Stimulated activated CD8-positive, alpha-beta memory T cell treated with anti-CD3 and anti-CD28 coated beads, Interleukin-2, amount 100 ng/mL, for 48 hours (primary cell): ENCODE data around the gene S1PR3.

Experiments used
- DNase-seq, 2 donors: peaks; one replicate each; pipeline ENCODE4 v3.0.0-alpha.2; 2020; ENCODE audit warnings: low read depth in 2 of 2

The S1PR3 gene

GRCh38 chr9:89037346-89037745, 46.1 kb downstream of the S1PR3 start:
- no peak for DNase-seq

GRCh38 chr9:89037891-89038290, 46.6 kb downstream of the S1PR3 start:
- DNase-seq = no peak

DNA sequence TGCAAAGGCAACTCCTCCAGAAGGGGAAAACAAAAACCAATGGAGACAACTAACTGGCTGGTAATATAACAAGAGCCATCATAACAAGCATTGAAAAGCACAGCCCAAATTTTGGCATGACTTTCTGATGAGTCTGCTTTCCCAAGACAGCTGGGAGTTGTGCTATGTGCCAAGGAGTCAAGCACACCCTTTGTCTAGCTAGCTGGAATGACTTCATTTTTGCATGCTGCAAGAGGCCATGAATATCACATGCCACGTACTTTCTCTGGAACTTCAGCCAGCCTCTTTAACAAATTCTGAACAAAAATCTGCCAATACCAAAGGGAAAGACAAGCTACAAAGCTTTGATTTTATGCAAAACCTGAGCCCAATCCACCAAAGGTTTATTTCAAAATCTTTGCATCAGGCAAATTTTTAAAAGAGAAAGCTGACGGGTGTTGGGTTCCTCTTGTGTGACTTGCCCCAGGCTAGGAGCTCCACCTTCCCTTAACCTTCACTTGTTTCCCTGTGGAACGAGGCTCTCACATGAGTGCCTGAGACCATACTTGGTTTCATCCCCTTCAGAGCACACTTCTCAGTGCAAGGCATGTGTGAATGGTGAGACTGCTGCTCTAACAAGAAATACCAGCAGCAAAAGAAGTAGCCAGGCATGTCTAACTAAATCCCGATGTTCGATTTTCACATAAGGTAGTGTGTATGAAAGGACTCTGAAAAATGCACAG, 47.3 kb downstream of the S1PR3 start:
- DNase-seq = no peak

GRCh38 chr9:89039104-89039465, 47.8 kb downstream of the S1PR3 start:
- DNase-seq = no peak

DNA sequence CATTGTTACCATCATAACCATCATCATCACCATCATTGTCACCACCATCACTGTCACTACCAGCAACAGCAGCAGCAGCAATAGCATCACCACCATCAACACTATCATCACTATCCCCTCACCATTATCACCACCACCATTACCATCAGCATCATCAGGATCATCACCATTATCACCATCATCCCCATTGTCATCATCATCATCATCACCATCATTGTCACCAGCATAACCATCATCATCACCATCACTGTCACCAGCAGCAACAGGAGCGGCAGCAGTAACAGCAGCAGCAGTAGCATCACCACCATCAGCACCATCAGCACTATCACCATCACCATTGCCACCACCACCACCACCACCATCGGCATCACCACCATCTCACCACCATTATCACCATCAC, 48.4 kb downstream of the S1PR3 start:
- no peak for DNase-seq

- DNase-seq = no peak
Measured at GRCh38 chr9:89042984-89043383, 51.7 kb downstream of the S1PR3 start.

GRCh38 chr9:89044104-89044503, 52.8 kb downstream of the S1PR3 start:
- no peak for DNase-seq

DNA sequence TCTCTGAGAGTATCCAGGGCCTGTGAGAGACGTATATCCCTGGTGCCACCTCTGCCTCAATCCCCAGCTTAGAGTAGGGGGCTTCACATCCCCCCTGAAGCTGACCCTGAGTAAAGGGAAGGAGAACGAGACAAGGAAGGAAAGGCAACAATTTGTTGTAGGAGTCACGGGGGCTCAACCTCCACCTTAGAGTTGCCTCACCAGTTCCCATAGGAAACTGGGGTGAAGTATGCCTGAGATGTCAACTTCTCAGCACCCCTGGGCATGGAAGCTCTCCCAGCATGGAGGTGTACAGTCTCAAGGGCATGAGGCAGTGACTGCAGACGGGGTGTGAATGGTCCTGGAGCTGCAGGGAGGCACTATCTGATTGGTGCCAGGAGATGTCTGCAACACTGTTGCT, 53.6 kb downstream of the S1PR3 start:
- no peak for DNase-seq

DNA sequence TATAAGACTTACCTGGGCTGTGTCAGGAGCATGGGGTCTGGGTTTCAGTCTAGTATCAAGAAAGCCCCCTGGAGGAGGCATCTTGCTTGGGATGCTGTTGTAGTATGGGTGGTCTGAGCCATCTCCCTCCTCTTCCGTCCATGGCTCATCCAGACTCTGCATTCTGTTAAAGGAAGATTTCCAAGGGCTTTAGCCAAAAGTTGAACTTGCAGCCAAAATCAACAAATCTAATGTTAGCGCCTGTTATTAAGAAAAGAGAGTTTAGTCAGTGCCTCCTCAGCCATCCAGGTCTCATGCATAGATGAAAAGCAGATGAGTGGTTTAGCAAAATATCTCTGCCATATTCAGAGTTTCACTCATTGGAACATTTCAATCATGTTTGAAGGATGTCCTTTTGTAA, 55.6 kb downstream of the S1PR3 start:
- no peak for DNase-seq

GRCh38 chr9:89047667-89048066, 56.4 kb downstream of the S1PR3 start:
- no peak for DNase-seq

GRCh38 chr9:89048616-89049015, 57.3 kb downstream of the S1PR3 start:
- no peak for DNase-seq

DNA sequence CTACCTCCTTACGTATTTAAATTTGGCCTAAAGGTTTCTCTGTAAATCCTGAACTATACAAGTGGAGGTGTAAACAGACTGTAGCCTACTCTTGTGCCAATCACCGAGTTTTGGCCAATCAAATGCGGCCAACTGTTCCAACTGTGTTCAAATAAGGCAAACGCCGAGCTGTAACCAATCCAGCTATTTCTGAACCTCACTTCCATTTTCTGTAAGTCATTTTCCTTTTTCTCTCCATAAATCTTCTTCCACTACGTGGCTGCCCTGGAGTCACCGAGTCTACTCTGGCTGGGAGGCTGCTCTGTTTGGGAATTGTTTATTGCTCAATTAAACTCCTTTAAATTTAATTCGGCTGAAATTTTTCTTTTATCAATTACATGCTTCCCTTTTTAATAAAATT, 58.4 kb downstream of the S1PR3 start:
- DNase-seq = no peak

GRCh38 chr9:89051421-89052025, 60.3 kb downstream of the S1PR3 start:
- DNase-seq = no peak

- no peak for DNase-seq
Measured at GRCh38 chr9:89052470-89053097, 61.3 kb downstream of the S1PR3 start.

- no peak for DNase-seq
Measured at GRCh38 chr9:89053301-89053700, 62.0 kb downstream of the S1PR3 start.
